ENCODE data around the gene DSCAML1. TPM values are rescaled to one million over a fixed set of nuclear protein-coding genes. Genes with fewer than 3 reads are reported as not detected.

Gene DSCAML1
- total and polyA plus RNA-seq, 7 donors: 0.04 to 0.52 (median 0.06) TPM

DNA sequence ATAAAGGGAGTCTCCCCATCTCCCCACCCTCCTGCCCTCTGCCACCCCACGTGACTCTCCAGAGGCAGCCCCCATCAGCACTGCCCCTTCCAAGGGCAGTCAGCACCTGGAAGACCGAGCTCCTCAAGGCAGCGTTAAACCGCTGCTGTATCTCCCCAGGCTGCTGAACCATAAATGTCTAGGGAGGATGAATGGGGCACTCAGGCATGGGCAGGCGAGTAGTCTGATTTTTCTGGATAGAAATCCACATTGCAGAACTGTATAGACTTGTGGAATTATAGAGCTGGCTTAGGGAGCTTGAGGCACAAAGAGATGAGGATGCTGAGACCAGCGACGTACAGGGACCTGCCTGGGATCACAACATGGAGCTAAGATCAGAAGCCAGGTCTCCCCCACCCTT, 269.7 kb downstream of the DSCAML1 start:
- TF ChIP-seq, protein P1, sequence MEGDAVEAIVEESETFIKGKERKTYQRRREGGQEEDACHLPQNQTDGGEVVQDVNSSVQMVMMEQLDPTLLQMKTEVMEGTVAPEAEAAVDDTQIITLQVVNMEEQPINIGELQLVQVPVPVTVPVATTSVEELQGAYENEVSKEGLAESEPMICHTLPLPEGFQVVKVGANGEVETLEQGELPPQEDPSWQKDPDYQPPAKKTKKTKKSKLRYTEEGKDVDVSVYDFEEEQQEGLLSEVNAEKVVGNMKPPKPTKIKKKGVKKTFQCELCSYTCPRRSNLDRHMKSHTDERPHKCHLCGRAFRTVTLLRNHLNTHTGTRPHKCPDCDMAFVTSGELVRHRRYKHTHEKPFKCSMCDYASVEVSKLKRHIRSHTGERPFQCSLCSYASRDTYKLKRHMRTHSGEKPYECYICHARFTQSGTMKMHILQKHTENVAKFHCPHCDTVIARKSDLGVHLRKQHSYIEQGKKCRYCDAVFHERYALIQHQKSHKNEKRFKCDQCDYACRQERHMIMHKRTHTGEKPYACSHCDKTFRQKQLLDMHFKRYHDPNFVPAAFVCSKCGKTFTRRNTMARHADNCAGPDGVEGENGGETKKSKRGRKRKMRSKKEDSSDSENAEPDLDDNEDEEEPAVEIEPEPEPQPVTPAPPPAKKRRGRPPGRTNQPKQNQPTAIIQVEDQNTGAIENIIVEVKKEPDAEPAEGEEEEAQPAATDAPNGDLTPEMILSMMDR (IDR thresholded peaks at IDR 0.05): no peak
- ATAC-seq (no peak), DNase-seq (no peak)
- Histone ChIP-seq H3K27ac (no peak overlapping the region), H3K4me3 (no peak overlapping the region), H3K4me1 (no peaks in the 10 kb centered on the region), H3K9me3 (no peaks in the 10 kb centered on the region), H3K36me3 (ENCODE audit: insufficient read depth in 1 of 2, low read depth in 1 of 2) (no peaks in the 10 kb centered on the region), H3K27me3 (ENCODE audit: insufficient read depth in 3 of 3, low read length in 2 of 3) (peaks cover 0 to 28% (median 5%) of the 10 kb centered on the region in 3 donors)
- 66 to 87% (median 77%) methylated on average over 7 of the region's 7 CpGs for WGBS, 3 donors
- intact Hi-C loops (cut with DNase I): no loop called here

DNA sequence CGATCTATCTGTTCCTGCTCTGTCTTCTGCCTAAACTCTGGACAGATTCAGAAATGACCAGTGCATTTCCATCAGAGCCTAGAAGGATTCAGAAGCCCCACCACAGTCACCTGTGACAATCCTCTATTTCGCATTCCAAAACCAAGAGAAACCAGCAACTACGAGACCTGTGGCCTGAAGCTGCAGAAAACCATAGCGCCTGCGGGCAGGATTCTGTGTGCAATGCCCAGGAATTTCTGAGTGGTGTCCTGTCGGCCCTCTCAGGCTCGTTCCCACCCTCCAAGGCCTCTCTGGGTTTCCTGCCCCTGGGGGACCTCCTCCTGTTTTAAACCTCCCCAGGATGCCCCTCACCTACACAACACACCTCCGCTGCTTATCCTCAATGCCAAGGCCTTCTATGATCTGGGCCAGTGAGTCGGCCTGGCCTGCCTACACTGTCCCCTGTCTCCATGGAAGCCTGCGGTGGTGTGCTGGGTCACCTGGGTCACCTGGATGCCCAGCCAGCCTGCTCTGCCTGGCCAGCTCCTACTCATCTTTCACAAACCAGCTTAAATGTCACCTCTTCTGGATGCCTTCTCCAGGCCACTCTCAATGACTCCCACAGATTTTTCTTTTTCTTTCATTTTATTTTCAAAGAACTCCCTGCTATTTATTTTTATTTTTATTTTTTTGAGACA, 271.0 kb downstream of the DSCAML1 start:
- no peak overlapping the region for H3K27ac ChIP-seq
- H3K27me3 ChIP-seq (ENCODE audit: insufficient read depth in 3 of 3, low read length in 2 of 3): peaks cover 0 to 25% (median 5%) of the 10 kb centered on the region in 3 donors
- intact Hi-C loops (cut with DNase I): no loop called here
- 84 to 92% (median 88%) methylated on average over 10 of the region's 10 CpGs for WGBS, 3 donors
- H3K36me3 ChIP-seq (ENCODE audit: insufficient read depth in 1 of 2, low read depth in 1 of 2): no peaks in the 10 kb centered on the region
- H3K9me3 ChIP-seq: no peaks in the 10 kb centered on the region
- TF ChIP-seq, protein P1 (IDR thresholded peaks at IDR 0.05): no peak
- no peaks in the 10 kb centered on the region for H3K4me1 ChIP-seq
- H3K4me3 ChIP-seq: no peak overlapping the region
- no peak for DNase-seq
- no peak for ATAC-seq

GRCh38 chr11:117524468-117525183, 272.4 kb downstream of the DSCAML1 start:
- H3K4me3 ChIP-seq: no peak overlapping the region
- H3K27me3 ChIP-seq (ENCODE audit: insufficient read depth in 3 of 3, low read length in 2 of 3): peaks cover 0 to 23% (median 3%) of the 10 kb centered on the region in 3 donors
- no peaks in the 10 kb centered on the region for H3K4me1 ChIP-seq
- no peaks in the 10 kb centered on the region for H3K9me3 ChIP-seq
- 87 to 90% (median 89%) methylated on average over 24 of the region's 24 CpGs for WGBS, 3 donors
- intact Hi-C loops (cut with DNase I): no loop called here
- no peak overlapping the region for H3K27ac ChIP-seq
- DNase-seq: no peak
- TF ChIP-seq, protein P1 (IDR thresholded peaks at IDR 0.05): no peak
- H3K36me3 ChIP-seq (ENCODE audit: insufficient read depth in 1 of 2, low read depth in 1 of 2): no peaks in the 10 kb centered on the region
- no peak for ATAC-seq

- no peak overlapping the region for H3K27ac ChIP-seq
- H3K4me3 ChIP-seq: no peak overlapping the region
- no peaks in the 10 kb centered on the region for H3K36me3 ChIP-seq (ENCODE audit: insufficient read depth in 1 of 2, low read depth in 1 of 2)
- H3K9me3 ChIP-seq: no peaks in the 10 kb centered on the region
- intact Hi-C loops (cut with DNase I): no loop called here
- no peak for DNase-seq
- TF ChIP-seq, protein P1 (IDR thresholded peaks at IDR 0.05): no peak
- 62 to 85% (median 74%) methylated on average over 3 of the region's 3 CpGs for WGBS, 3 donors
- no peaks in the 10 kb centered on the region for H3K4me1 ChIP-seq
- ATAC-seq: no peak
- peaks cover 0 to 14% (median 3%) of the 10 kb centered on the region in 3 donors for H3K27me3 ChIP-seq (ENCODE audit: insufficient read depth in 3 of 3, low read length in 2 of 3)
Observed at GRCh38 chr11:117523680-117524079, 273.3 kb downstream of the DSCAML1 start.

Measured in psoas muscle (tissue), 8 donors.